HG03442 (cell line): ENCODE measurements around the gene VIT.

Source experiments
- ATAC-seq: cut with Tn5 transposase; IDR thresholded peaks from one replicate; pipeline ENCODE4 v1.9.1; 2021; ENCODE audit warnings: mild to moderate bottlenecking, moderate library complexity; ENCODE audit not compliant: unreplicated experiment

VIT gene

DNA sequence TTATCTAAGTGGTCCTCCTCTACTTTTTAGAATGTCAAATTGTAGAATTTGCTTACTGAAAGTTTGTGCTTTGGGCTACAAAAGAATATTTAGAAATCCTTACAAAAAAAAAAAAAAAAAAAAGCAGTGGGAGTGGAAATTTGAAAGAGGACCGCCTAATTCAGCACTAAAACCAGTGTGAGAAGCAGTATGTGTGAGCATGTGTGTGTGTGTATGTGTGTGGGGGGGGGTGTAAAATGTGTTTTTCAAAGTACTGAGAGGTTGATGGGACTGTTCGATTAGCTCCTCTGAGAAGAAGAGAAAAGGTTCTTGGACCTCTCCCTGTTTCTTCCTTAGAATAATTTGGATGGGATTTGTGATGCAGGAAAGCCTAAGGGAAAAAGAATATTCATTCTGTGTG, at the start of gene VIT:
Gene VIT, plus strand, starts transcription at position 175 of the 400 bp plus-strand sequence. CDS start 19,664 bp downstream, outside the sequence.
- ATAC-seq = no peak

- ATAC-seq = peak; percentile 94
Measured at GRCh38 chr2:36650031-36650829, 46.3 kb upstream of the VIT start.

DNA sequence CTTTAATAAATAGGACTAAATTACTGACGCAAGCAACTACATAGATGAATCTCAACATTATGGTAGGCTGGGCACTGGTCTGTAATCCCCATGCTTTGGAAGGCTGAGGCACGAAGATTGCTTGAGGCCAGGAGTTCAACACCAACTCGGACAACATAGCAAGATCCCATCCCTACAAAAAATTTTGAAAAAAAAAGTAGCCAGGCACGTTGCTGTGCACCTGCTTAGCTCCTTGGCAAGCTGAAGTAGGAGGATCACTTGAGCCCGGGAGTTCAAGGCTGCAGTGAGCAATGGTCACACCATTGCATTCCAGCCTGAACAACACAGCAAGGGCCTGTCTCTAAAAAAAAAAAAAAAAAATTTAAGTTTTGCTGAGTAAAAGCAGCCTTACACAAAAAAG, 43.4 kb upstream of the VIT start:
- ATAC-seq = no peak

- no peak for ATAC-seq
Measured at GRCh38 chr2:36653967-36654694, 42.4 kb upstream of the VIT start.

- no peak for ATAC-seq
Measured at GRCh38 chr2:36655453-36655852, 41.1 kb upstream of the VIT start.

DNA sequence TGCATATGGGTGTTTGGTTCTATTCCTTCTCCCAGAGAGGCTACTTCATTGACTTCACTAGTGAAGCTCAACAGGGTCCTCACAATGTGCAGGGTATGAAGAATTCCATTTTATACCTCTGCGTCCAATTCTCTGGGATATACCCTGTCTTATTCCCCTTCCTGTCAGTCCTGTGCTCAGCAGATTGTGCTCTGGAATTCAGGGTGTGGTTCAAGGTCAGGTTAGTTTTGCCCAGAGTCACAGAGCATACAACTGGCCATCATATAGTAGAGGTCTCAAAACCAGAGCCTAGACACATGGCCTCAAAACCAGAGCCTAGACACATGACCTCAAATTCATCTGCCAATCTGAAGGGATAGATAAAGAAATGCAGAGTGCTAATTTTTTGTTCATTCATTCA, 38.8 kb upstream of the VIT start:
- no peak for ATAC-seq

DNA sequence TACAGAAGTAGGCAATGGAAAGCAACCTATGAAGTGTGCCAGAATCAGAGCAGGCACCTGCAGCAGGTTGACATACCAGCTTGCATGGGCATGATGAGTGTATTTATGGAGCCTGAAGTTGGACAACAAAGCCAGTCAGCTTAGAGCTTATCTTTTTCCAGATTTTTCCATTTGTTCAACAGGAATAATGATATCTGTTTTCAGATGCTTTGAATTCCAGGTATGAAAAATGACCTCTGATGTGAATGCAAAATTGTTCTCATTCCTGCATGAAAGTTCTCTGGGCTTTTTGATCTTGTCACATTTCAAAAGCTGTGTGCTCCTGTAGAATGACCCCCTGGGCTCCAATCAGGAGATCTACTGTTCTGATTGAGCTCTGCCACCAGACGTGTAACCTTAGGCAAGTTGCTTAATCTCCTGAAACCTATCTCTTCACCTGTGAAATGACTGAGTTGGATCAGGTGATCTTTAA, 38.2 kb upstream of the VIT start:
- ATAC-seq = no peak

GRCh38 chr2:36659218-36659617, 37.3 kb upstream of the VIT start:
- no peak for ATAC-seq

GRCh38 chr2:36659872-36660312, 36.6 kb upstream of the VIT start:
- peak; percentile 78 for ATAC-seq

GRCh38 chr2:36662638-36663037, 33.9 kb upstream of the VIT start:
- no peak for ATAC-seq

GRCh38 chr2:36663295-36663694, 33.2 kb upstream of the VIT start:
- no peak for ATAC-seq

- peak; percentile 82 for ATAC-seq
Measured at GRCh38 chr2:36663851-36664695, 32.4 kb upstream of the VIT start.

DNA sequence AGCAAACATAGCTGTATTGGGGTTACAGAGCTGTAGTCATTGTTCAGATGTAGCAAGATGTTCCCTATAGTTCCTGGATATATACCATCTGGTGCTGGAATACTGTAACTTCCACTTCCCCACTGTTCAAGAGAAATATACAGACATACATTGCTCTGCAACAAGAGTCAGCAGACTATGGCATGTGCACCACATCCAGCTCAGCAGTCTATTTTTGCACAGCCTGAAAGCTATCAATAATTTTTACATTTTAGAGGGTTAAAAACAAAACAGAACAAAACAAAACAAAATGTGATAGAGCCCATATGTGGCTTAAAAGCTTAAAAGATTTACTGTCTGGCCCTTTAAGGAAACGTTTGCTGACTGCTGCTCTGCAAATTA, 31.8 kb upstream of the VIT start:
- ATAC-seq = no peak

GRCh38 chr2:36667931-36668330, 28.6 kb upstream of the VIT start:
- no peak for ATAC-seq

- ATAC-seq = no peak
Measured at GRCh38 chr2:36670881-36671595, 25.5 kb upstream of the VIT start.

GRCh38 chr2:36671731-36672130, 24.8 kb upstream of the VIT start:
- ATAC-seq = no peak

GRCh38 chr2:36672199-36672598, 24.3 kb upstream of the VIT start:
- ATAC-seq = no peak

DNA sequence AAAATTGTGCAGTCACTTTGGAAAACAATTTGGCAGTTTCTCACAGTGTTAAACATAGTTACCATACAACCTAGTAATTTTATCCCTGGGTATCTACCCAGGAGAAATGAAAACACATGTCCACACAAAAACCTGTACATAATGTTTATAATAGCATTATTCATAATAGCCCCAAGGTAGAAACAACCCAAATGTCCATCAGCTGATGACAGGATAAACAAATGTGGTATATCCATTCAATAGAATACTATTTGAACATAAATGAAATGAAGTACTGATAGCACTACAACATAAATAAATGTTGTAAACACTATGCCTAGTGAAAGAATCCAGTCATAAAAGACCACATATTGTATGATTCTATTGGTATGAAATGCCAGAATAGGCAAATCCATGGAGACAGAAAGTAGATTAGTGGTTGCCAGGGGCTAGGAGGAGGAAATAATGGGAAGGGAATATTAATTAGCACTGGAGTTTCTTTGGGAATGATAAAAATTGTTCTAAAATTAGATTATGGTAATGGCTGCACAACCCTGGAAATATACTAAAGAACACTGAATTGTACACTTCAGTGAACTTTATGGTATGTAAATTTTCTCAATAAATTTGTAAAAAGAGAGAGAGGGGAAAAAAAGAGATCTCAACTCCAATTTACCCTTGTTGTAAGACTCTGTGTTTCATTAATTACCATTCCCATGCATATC, 20.8 kb upstream of the VIT start:
- ATAC-seq = no peak

GRCh38 chr2:36676364-36676763, 20.1 kb upstream of the VIT start:
- ATAC-seq = no peak

GRCh38 chr2:36677386-36677785, 19.1 kb upstream of the VIT start:
- ATAC-seq = no peak
